ENCODE data around the gene GRIK1. TPM values are rescaled to one million over a fixed set of nuclear protein-coding genes. Genes with fewer than 3 reads are reported as not detected.

Gene GRIK1
- total RNA-seq, 5 donors from 2014 or later (not counting 1 experiment from before 2014, with no cell fraction given), result not detected

DNA sequence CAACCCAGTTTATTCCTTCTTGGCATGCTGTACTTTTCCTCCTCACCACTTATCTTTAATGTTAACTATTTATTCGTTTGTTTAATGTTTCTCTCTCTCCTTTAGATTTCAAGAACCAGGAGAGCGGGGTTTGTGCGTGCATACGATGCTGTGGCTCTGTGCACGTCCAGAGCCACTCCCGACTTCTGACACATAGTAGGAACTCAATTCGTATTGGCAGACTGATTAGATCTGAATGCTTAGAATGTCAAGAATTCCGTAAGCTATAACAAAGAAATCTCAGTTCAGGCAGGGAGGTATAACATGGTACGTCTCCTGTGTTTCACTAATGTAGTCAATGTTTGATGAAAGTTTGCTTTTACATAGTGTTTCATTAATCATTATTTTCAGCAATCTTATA, 7.3 kb upstream of the GRIK1 start:
- H3K4me1 Mint-ChIP-seq, result no peaks in the 10 kb centered on the region
- Histone ChIP-seq H3K27me3 (replicated peaks in 1 of 2; ENCODE audit: control insufficient read depth in 2 of 2, extremely low read depth in 1 of 2, insufficient read depth in 2 of 2, low read length in 1 of 2) (no peaks in the 10 kb centered on the region), H3K4me1 (ENCODE audit: control insufficient read depth in 1 of 2, extremely low read depth in 1 of 2, insufficient read depth in 2 of 2, low read length in 2 of 2) (no peaks in the 10 kb centered on the region), H3K9me3 (no peaks in the 10 kb centered on the region), H3K36me3 (ENCODE audit: control insufficient read depth in 2 of 2, extremely low read depth in 1 of 2, insufficient read depth in 1 of 2, low read length in 1 of 2) (no peaks in the 10 kb centered on the region), H3K4me3 (ENCODE audit: control insufficient read depth in 1 of 2, extremely low read depth in 1 of 2, low read length in 1 of 2) (no peak overlapping the region), H3K27ac (ENCODE audit: low read length) (no peak overlapping the region)
- CTCF ChIA-PET, result no interaction called here
- no peak for ATAC-seq (replicated peaks in 1 of 4)
- H3K4me3 Mint-ChIP-seq, result no peak overlapping the region
- no peak overlapping the region for H3K27ac Mint-ChIP-seq
- no peaks in the 10 kb centered on the region for H3K36me3 Mint-ChIP-seq
- H3K9me3 Mint-ChIP-seq, result peaks cover 1 to 5% (median 3%) of the 10 kb centered on the region in 3 donors
- WGBS (ENCODE audit: insufficient coverage), result 65% methylated on average over 7 of the region's 9 CpGs
- POLR2A ChIA-PET, result no interaction called here
- no peak for DNase-seq
- peaks cover 0 to 17% of the 10 kb centered on the region in 2 donors for H3K27me3 Mint-ChIP-seq

DNA sequence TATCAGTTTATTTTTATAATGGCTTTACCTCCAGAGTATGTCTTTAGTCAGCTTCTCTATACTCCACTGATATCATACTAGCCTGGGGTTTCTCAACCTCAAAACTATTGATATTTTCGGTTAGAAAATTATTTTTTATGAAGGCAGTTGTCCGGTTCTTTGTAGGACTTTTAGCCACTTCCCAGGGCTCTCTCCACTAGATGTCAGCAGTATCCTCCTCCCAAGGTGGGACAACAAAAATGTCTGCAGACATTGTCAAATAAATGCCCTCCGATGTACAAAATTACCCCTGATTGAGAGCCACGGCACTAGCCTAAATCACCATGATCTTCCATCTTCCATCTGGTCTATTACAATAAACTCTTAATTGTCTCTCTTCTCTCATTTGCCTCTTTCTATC, 4.1 kb upstream of the GRIK1 start:
- ChIA-PET POLR2A (no interaction called here), CTCF (no interaction called here)
- no peak for ATAC-seq (replicated peaks in 1 of 4)

DNA sequence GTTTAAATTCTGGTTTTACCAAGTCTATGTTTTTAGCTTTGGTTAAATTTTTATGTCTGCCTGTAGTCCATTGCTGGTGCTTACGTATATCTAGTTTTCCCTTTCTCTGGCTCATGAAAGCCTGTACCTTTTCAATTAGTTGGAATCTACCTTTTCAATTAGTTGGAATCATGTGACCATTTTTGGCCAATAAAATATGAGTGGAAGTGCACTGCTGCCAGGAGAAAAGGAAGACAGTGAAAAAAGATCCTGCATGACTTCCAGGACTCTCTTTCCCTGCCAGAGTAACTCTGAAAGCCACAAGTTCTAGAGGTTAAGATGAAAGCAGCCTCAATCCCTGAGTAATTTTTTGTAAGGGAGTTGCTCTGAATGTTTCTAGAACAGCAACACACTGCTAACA, 2.2 kb upstream of the GRIK1 start:
- H3K4me1 ChIP-seq (ENCODE audit: control insufficient read depth in 1 of 2, extremely low read depth in 1 of 2, insufficient read depth in 2 of 2, low read length in 2 of 2), result no peaks in the 10 kb centered on the region
- H3K9me3 ChIP-seq, result no peaks in the 10 kb centered on the region
- Mint-ChIP-seq H3K27ac (no peak overlapping the region), H3K4me1 (peaks cover 0 to 3% (median 0%) of the 10 kb centered on the region in 3 donors), H3K36me3 (peaks cover 3% of the 10 kb centered on the region), H3K9me3 (peaks cover 5 to 9% (median 9%) of the 10 kb centered on the region in 3 donors), H3K4me3 (no peak overlapping the region), H3K27me3 (peaks cover 32 to 44% of the 10 kb centered on the region in 2 donors)
- peaks cover 10 to 19% of the 10 kb centered on the region in 2 experiments for H3K27me3 ChIP-seq (replicated peaks in 1 of 2; ENCODE audit: control insufficient read depth in 2 of 2, extremely low read depth in 1 of 2, insufficient read depth in 2 of 2, low read length in 1 of 2)
- no CpG with 5 or more reads among the region's 1 CpG for WGBS (ENCODE audit: insufficient coverage)
- H3K27ac ChIP-seq (ENCODE audit: low read length), result no peak overlapping the region
- ATAC-seq (replicated peaks in 1 of 4) (no peak), DNase-seq (no peak)
- H3K36me3 ChIP-seq (ENCODE audit: control insufficient read depth in 2 of 2, extremely low read depth in 1 of 2, insufficient read depth in 1 of 2, low read length in 1 of 2), result no peaks in the 10 kb centered on the region
- H3K4me3 ChIP-seq (ENCODE audit: control insufficient read depth in 1 of 2, extremely low read depth in 1 of 2, low read length in 1 of 2), result no peak overlapping the region
- POLR2A ChIA-PET, result no interaction called here
- CTCF ChIA-PET, result no interaction called here

More for the DNA sequence above, 4.1 kb upstream of the GRIK1 start:
- Mint-ChIP-seq H3K27ac (no peak overlapping the region), H3K4me3 (no peak overlapping the region), H3K4me1 (peaks cover 0 to 3% (median 0%) of the 10 kb centered on the region in 3 donors), H3K36me3 (peaks cover 3% of the 10 kb centered on the region), H3K27me3 (peaks cover 21 to 38% of the 10 kb centered on the region in 2 donors), H3K9me3 (peaks cover 5 to 9% (median 9%) of the 10 kb centered on the region in 3 donors)
- Histone ChIP-seq H3K36me3 (ENCODE audit: control insufficient read depth in 2 of 2, extremely low read depth in 1 of 2, insufficient read depth in 1 of 2, low read length in 1 of 2) (no peaks in the 10 kb centered on the region), H3K27me3 (replicated peaks in 1 of 2; ENCODE audit: control insufficient read depth in 2 of 2, extremely low read depth in 1 of 2, insufficient read depth in 2 of 2, low read length in 1 of 2) (peaks cover 0 to 12% of the 10 kb centered on the region in 2 experiments), H3K9me3 (no peaks in the 10 kb centered on the region), H3K4me3 (ENCODE audit: control insufficient read depth in 1 of 2, extremely low read depth in 1 of 2, low read length in 1 of 2) (no peak overlapping the region), H3K27ac (ENCODE audit: low read length) (no peak overlapping the region), H3K4me1 (ENCODE audit: control insufficient read depth in 1 of 2, extremely low read depth in 1 of 2, insufficient read depth in 2 of 2, low read length in 2 of 2) (no peaks in the 10 kb centered on the region)
- 81% methylated on average over 2 of the region's 4 CpGs for WGBS (ENCODE audit: insufficient coverage)
- DNase-seq, result no peak

DNA sequence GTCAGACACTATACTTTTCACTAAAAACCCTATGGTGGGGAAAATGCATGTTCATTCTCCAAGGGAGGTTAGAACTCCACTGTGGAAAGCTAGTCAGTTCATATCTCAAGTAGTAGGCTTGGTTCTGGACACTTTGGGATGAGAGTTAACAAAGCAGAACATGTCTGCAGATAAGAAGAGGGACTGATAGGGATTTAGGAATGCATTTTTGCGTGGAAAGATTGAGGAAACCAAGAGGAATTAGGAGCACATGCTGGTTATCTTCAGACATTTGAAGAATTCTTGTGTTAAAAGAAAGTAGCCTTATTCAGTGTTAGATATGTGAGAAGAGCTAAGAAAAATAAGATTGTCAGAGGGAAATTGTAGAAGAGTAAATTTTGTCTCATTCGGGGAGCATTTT, 1.2 kb upstream of the GRIK1 start:
- POLR2A ChIA-PET, result no interaction called here
- peaks cover 5 to 9% (median 9%) of the 10 kb centered on the region in 3 donors for H3K9me3 Mint-ChIP-seq

DNA sequence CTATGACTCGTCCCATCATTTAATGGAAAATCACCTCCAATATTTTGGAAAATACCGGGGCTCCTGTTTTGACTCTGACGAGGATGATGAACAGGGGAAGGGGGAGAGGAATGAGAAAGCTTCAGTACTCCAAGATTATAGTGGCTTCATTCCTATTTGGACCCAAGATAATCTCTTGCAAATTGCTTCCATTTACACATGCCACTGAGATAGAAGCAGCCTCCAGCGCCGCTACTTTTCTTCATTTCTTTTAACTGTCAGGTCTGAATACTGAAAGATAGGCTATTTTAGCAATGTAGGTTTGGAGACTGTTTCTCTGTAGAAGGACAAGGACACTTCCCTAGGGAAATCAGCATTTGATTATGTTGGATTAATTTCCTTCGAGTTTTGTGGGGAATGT, 565 bp upstream of the GRIK1 start:
- no peak overlapping the region for H3K27ac ChIP-seq (ENCODE audit: low read length)
- H3K9me3 Mint-ChIP-seq, result peaks cover 5 to 9% (median 9%) of the 10 kb centered on the region in 3 donors
- ATAC-seq (replicated peaks in 1 of 4) (no peak), DNase-seq (no peak)
- ChIA-PET CTCF (no interaction called here), POLR2A (no interaction called here)
- H3K4me3 Mint-ChIP-seq, result peak overlapping the region in 1 of 3 donors; percentile 12
- H3K4me1 Mint-ChIP-seq, result peaks cover 0 to 3% (median 0%) of the 10 kb centered on the region in 3 donors
- H3K36me3 ChIP-seq (ENCODE audit: control insufficient read depth in 2 of 2, extremely low read depth in 1 of 2, insufficient read depth in 1 of 2, low read length in 1 of 2), result no peaks in the 10 kb centered on the region
- no peak overlapping the region for H3K4me3 ChIP-seq (ENCODE audit: control insufficient read depth in 1 of 2, extremely low read depth in 1 of 2, low read length in 1 of 2)
- no peaks in the 10 kb centered on the region for H3K9me3 ChIP-seq
- H3K27ac Mint-ChIP-seq, result no peak overlapping the region
- H3K4me1 ChIP-seq (ENCODE audit: control insufficient read depth in 1 of 2, extremely low read depth in 1 of 2, insufficient read depth in 2 of 2, low read length in 2 of 2), result no peaks in the 10 kb centered on the region
- peaks cover 11 to 19% of the 10 kb centered on the region in 2 experiments for H3K27me3 ChIP-seq (replicated peaks in 1 of 2; ENCODE audit: control insufficient read depth in 2 of 2, extremely low read depth in 1 of 2, insufficient read depth in 2 of 2, low read length in 1 of 2)
- H3K27me3 Mint-ChIP-seq, result peaks cover 32 to 44% of the 10 kb centered on the region in 2 donors
- H3K36me3 Mint-ChIP-seq, result peaks cover 3% of the 10 kb centered on the region
- WGBS (ENCODE audit: insufficient coverage), result no CpG with 5 or more reads among the region's 6 CpGs

More for the DNA sequence above, 1.2 kb upstream of the GRIK1 start:
- H3K27me3 ChIP-seq (replicated peaks in 1 of 2; ENCODE audit: control insufficient read depth in 2 of 2, extremely low read depth in 1 of 2, insufficient read depth in 2 of 2, low read length in 1 of 2), result peaks cover 11 to 19% of the 10 kb centered on the region in 2 experiments
- ATAC-seq (replicated peaks in 1 of 4), result no peak
- WGBS (ENCODE audit: insufficient coverage), result 79% methylated on average over 2 of the region's 2 CpGs
- Mint-ChIP-seq H3K4me3 (no peak overlapping the region), H3K36me3 (peaks cover 3% of the 10 kb centered on the region), H3K27me3 (peaks cover 32 to 44% of the 10 kb centered on the region in 2 donors), H3K27ac (peak overlapping the region in 1 of 2 donors; percentile 3), H3K4me1 (peaks cover 0 to 3% (median 0%) of the 10 kb centered on the region in 3 donors)
- H3K36me3 ChIP-seq (ENCODE audit: control insufficient read depth in 2 of 2, extremely low read depth in 1 of 2, insufficient read depth in 1 of 2, low read length in 1 of 2), result no peaks in the 10 kb centered on the region
- CTCF ChIA-PET, result no interaction called here
- H3K4me1 ChIP-seq (ENCODE audit: control insufficient read depth in 1 of 2, extremely low read depth in 1 of 2, insufficient read depth in 2 of 2, low read length in 2 of 2), result no peaks in the 10 kb centered on the region
- H3K4me3 ChIP-seq (ENCODE audit: control insufficient read depth in 1 of 2, extremely low read depth in 1 of 2, low read length in 1 of 2), result no peak overlapping the region
- DNase-seq, result no peak
- no peaks in the 10 kb centered on the region for H3K9me3 ChIP-seq
- no peak overlapping the region for H3K27ac ChIP-seq (ENCODE audit: low read length)

DNA sequence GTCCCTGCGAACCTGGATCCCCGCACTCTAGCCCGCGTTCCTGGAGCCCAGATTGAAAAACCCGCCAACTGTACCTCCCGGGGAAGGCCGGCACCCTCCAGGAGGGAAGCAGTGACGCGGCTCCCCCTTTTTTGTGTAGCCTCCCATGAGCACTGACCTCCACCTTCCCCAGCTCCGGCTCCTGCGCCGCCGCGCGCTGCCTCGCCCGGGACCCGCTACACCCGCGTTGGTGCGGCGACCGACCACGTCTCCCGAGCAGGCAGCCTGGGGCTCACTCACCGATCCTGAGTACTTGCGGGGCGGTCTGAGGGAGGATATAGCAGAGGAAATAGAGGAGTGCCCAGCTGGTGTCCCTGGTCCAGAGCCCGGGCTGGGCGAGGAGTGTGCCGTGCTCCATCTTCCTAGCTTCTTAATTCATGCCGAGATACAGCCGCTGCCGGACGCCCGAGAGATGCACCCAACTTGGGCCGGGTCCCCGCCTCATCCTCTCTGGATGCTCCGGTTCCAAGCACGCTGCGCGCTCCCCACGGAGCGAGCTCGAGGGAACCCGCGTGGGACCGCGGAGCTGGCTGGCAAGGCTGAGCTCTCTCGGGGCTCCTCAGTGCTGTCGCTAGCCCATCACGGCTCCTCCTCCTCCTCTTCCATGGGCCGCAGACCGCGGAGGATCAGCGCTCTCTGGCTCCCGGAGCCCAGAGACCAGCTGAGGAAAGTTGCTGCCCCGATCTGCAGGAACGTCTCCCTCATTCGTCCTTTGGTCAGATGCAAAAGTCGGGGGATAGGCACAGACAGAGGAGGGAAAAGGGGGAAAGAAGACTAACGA, 482 bp downstream of the GRIK1 start:
- WGBS (ENCODE audit: insufficient coverage), result 7% methylated on average over 57 of the region's 62 CpGs
- H3K27ac ChIP-seq (ENCODE audit: low read length), result no peak overlapping the region
- H3K4me1 Mint-ChIP-seq, result peaks cover 0 to 3% (median 0%) of the 10 kb centered on the region in 3 donors
- no peaks in the 10 kb centered on the region for H3K36me3 ChIP-seq (ENCODE audit: control insufficient read depth in 2 of 2, extremely low read depth in 1 of 2, insufficient read depth in 1 of 2, low read length in 1 of 2)
- no peaks in the 10 kb centered on the region for H3K4me1 ChIP-seq (ENCODE audit: control insufficient read depth in 1 of 2, extremely low read depth in 1 of 2, insufficient read depth in 2 of 2, low read length in 2 of 2)
- CTCF ChIA-PET, result no interaction called here
- peaks cover 11 to 19% of the 10 kb centered on the region in 2 experiments for H3K27me3 ChIP-seq (replicated peaks in 1 of 2; ENCODE audit: control insufficient read depth in 2 of 2, extremely low read depth in 1 of 2, insufficient read depth in 2 of 2, low read length in 1 of 2)
- peak overlapping the region in 1 of 3 donors; percentile 12 for H3K4me3 Mint-ChIP-seq
- DNase-seq, result no peak
- POLR2A ChIA-PET, result no interaction called here
- peaks cover 5 to 9% (median 9%) of the 10 kb centered on the region in 3 donors for H3K9me3 Mint-ChIP-seq
- no peaks in the 10 kb centered on the region for H3K9me3 ChIP-seq
- peaks cover 32 to 47% of the 10 kb centered on the region in 2 donors for H3K27me3 Mint-ChIP-seq
- ATAC-seq (replicated peaks in 1 of 4), result peak in 1 of 4 experiments; percentile 13
- H3K36me3 Mint-ChIP-seq, result peaks cover 3% of the 10 kb centered on the region
- no peak overlapping the region for H3K4me3 ChIP-seq (ENCODE audit: control insufficient read depth in 1 of 2, extremely low read depth in 1 of 2, low read length in 1 of 2)
- no peak overlapping the region for H3K27ac Mint-ChIP-seq

Data from T-cell (primary cell).